ENCODE results near the gene LPAR5.
"Not testable (repeated sequence)": the region's sequence is repeated elsewhere in the genome, so short reads cannot be mapped to it uniquely, and the experiment has no call there.

LPAR5 gene

DNA sequence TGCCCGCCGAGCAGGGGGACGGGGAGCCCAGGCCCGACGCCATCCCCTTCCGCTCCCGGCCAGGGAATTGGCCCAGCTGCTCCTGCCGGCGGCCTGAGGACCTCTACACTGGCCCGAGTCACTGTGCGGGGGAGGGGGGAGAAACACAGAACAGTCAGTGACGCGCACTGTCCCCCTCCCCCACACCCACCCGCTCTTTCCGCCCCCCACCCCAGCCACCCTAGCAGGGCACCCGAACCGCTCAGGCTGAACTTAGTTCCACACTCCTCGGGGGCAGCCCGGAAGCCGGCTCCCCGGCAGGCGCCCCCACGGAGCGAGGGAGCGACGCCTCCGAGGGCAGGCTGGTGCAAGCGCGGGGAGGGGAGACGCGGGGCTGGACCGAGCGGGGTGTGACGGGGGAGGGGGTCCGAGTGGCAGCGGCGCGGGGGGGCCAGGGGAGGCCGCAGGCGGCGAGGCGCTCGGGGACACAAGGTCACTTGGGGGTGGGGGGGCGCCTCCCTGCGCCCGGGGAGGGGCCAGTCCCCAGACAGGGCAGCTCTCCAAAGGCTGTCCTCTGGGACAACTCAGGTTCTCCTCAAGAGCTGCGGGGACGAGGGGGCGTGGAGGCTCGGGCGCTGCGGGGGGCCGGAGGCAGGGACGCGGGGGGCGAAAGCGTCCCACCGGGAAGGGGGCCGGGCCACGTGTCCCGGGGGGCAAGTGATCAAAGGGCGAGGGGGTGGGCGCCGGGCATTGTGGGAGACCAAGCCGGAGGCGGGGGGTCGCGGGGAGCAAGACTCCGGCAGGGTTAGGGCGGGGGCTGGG is 29.2 kb downstream of the LPAR5 start:
- DNase-seq (ENCODE audit: low spot score): peak; percentile 73

- peak; percentile 40 for DNase-seq (ENCODE audit: low spot score)
These were observed 30.1 kb downstream of the LPAR5 start for GRCh38 chr12:6605421-6606330.

- peak; percentile 34 for DNase-seq (ENCODE audit: low spot score)
These were observed 31.3 kb downstream of the LPAR5 start for GRCh38 chr12:6604259-6605029.

GRCh38 chr12:6603095-6603567 is 32.6 kb downstream of the LPAR5 start:
- DNase-seq (ENCODE audit: low spot score): peak; percentile 29

GRCh38 chr12:6602526-6602925 is 33.2 kb downstream of the LPAR5 start:
- no peak for DNase-seq (ENCODE audit: low spot score)

DNA sequence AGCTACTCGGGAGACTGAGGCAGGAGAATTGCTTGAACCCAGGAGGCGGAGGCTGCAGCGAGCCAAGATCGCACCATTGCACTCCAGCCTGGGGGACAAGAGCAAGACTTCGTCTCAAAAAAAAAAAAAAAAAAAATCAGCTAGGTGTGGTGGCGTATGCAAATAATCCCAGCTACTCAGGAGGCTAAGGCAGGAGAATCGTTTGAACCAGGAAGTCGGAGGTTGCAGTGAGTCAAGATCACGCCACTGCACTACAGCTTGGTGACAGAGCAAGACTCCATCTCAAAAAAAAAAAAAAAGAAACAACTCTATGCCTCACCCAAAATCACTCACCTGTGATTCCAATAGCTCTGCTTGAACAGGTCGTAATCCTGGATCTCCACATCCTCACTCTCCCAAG is 40.1 kb downstream of the LPAR5 start:
- DNase-seq (ENCODE audit: low spot score): not testable (repeated sequence)

- no peak for DNase-seq (ENCODE audit: low spot score)
These were observed 43.7 kb downstream of the LPAR5 start for GRCh38 chr12:6592087-6592486.

DNA sequence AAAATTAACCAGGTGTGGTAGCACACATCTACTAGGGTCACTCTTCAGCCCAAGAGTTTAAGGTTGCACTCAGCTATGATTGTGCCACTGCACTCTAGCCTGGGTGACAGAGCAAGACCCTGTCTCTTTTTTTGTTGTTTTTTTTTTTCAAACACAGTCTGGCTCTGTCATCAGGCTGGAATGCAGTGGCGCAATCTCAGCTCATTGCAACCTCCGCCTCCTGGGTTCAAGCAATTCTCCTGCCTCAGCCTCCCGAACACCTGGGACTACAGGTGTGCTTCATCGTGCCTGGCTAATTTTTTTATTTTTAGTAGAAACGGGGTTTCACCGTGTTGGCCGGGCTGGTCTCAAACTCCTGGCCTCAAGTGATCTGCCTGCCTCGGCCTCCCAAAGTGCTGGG is 49.2 kb downstream of the LPAR5 start:
- not testable (repeated sequence) for DNase-seq (ENCODE audit: low spot score)

DNA sequence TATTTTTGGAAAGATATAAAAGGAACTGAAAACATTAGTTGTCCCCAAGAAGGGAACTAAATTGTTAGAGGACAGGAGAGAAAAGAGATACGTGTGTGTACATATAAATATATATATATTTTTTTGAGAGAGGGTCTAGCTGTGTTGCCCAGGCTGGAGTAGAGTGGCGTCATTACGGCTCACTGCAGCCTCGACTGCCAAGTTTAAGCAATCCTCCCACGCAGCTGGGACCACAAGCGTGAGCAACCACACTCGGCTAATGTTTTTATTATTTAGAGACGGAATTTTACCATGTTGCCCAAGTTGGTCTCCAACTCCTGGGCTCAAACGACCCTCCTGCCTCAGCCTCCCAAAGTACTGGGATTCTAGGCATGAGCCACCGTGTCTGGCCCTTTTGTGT is 51.5 kb downstream of the LPAR5 start:
- DNase-seq (ENCODE audit: low spot score): no peak

GRCh38 chr12:6582959-6583358 is 52.8 kb downstream of the LPAR5 start:
- DNase-seq (ENCODE audit: low spot score): no peak

GRCh38 chr12:6582196-6582595 is 53.6 kb downstream of the LPAR5 start:
- no peak for DNase-seq (ENCODE audit: low spot score)

GRCh38 chr12:6575648-6576047 is 60.1 kb downstream of the LPAR5 start:
- no peak for DNase-seq (ENCODE audit: low spot score)

DNA sequence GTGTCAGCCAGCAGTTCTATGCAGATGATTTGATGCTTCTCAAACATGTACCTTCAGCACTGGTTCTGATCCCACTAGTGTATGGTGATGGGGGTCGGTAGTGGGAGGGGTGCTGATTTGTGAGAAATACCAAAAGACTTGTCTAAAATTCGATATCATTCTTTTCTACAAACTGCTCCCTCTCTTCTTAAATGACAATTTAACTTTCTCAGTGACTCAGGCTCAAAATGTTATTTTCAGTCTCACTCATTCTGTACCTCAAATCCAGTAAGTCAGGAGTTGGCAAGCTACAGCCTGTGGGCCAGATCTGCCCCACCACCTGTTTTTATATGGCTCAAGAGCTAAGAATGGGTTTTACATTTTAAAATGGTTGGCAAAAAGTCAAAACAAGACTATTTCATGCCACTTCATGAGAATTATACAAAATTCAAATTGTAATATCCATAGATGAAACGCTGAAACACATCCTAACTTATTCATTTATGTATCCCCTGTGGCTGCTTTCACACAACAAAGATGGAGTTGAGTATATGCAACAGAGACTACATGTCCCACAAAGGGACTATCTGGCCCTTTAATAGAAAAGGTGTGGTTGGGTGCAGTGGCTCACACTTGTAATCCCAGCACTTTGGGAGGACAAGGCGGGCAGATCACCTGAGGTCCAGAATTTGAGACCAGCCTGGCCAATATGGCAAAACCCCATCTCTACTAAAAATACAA is 61.0 kb downstream of the LPAR5 start:
- DNase-seq (ENCODE audit: low spot score): no peak

GRCh38 chr12:6573001-6573400 is 62.8 kb downstream of the LPAR5 start:
- no peak for DNase-seq (ENCODE audit: low spot score)

GRCh38 chr12:6570264-6570887 is 65.4 kb downstream of the LPAR5 start:
- DNase-seq (ENCODE audit: low spot score): peak; percentile 50

DNA sequence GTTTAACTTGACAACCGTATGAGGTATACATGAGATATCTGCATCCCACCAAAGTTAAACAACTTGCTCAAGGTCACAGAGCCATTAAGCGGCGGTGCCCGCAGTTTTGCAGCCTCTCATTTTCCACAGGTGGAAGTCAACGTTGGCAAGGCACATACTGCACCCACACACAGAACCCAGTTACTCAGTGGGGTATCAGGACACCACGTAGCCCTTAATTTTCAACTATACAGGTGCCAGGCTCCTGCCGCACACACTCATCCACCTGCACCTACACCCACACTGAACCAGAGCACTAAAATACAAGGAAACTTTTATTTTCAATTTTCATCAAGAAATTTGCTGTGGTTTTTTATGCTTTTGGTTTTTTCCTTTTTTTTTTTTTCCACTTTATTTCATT is 66.0 kb downstream of the LPAR5 start:
- no peak for DNase-seq (ENCODE audit: low spot score)

DNA sequence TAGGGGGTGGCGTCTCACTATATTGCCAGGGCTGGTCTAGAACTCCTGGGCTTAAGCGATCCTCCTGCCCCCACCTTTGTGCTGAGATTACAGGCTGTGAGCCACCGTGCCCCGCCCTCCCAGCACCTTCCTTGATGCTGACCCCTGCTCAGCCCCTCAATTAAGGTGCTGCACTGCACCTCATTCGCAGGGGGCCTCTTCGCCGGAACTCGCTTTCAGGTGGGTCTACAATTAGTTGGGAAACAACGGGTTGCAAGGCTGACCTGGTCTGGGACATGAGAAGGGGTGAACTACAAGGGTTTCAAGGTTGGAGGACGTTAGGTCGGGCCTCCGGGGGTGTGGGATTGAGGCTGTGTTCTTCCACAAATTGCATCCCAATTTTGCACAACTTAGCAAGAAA is 66.4 kb downstream of the LPAR5 start:
- DNase-seq (ENCODE audit: low spot score): no peak

All from AG08396 (cell line).